A549 (cell line): ENCODE measurements around the gene FTSJ1. TPM values are rescaled to one million over a fixed set of nuclear protein-coding genes. Genes with fewer than 3 reads are reported as not detected.

Source experiments
- ATAC-seq, 2 experiments: fragments of 200-7000 bp in 1 of 2; fragments of >200 bp in 1 of 2; cut with Nextera tagmentation in 1 of 2; cut with Tn5 transposase in 1 of 2; 3 replicates each; pipeline versions ENCODE4 v1.8.0 to v1.9.1; 2018 to 2020; ENCODE audit warnings: mild to moderate bottlenecking in 1 of 2, moderate library complexity in 1 of 2
- CTCF ChIA-PET: fragments of 300-600 bp; sonication (Branson Sonifier 250); formaldehyde crosslinking; extraction: SDS; loops from one replicate; lab custom pipeline; 2021; ENCODE audit warnings: antibody characterized with exemption, inconsistent platforms; lab: Yijun Ruan, JAX
- POLR2A ChIA-PET: fragments of 350-600 bp; formaldehyde crosslinking; extraction: SDS; loops from one replicate; lab custom pipeline; 2021; ENCODE audit warnings: antibody characterized with exemption, inconsistent platforms; lab: Yijun Ruan, JAX
- DNase-seq, 2 experiments: peaks; one replicate each; pipeline versions ENCODE4 v3.0.0 to v3.0.0-alpha.2; 2011 to 2016; ENCODE audit warnings: low read depth in 1 of 2, low spot score in 1 of 2
- FAIRE-seq: peaks from 2 replicates; lab custom pipeline; 2011; peaks lifted over from hg19 to GRCh38; lab: Jason Lieb, UNC
- H3K27ac ChIP-seq, 2 experiments: fragments of >200 bp; sonication (Bioruptor Twin); formaldehyde crosslinking; 3 replicates each; pipeline ENCODE4 v1.5.1; 2016 to 2017
- H3K4me1 ChIP-seq: fragments of >200 bp; sonication (Bioruptor Twin); formaldehyde crosslinking; 3 replicates; pipeline ENCODE4 v1.6.1; 2016
- H3K4me2 ChIP-seq: fragments of >200 bp; sonication (Bioruptor Twin); formaldehyde crosslinking; 3 replicates; pipeline ENCODE4 v1.6.1; 2016
- H3K4me3 ChIP-seq: fragments of >200 bp; sonication (Bioruptor Twin); formaldehyde crosslinking; 3 replicates; pipeline ENCODE4 v1.5.1; 2016
- H3K9me3 ChIP-seq: fragments of >200 bp; sonication (Bioruptor Twin); formaldehyde crosslinking; 3 replicates; pipeline ENCODE4 v1.6.1; 2016
- BHLHE40 ChIP-seq: IDR thresholded peaks from 2 replicates; pipeline ENCODE4 v1.6.1; 2012; ENCODE audit warnings: low read depth, low read length, inconsistent platforms
- CHD2 ChIP-seq: fragments of 150-350 bp; IDR thresholded peaks from 2 replicates; pipeline ENCODE4 v1.6.1; 2014; ENCODE audit warnings: low read length; ENCODE audit not compliant: partially characterized antibody
- CHD4 ChIP-seq: fragments of 200-600 bp; sonication (generic); IDR thresholded peaks from 2 replicates; pipeline ENCODE4 v1.6.1; 2016; ENCODE audit warnings: antibody characterized with exemption, mild to moderate bottlenecking, borderline replicate concordance
- EHF ChIP-seq: fragments of 250-450 bp; sonication (Bioruptor Pico); IDR thresholded peaks from 2 replicates; pipeline ENCODE4 v1.5.0; 2020; ENCODE audit warnings: mild to moderate bottlenecking
- EP300 ChIP-seq, 2 experiments: fragments of >200 bp; sonication (Bioruptor Twin); formaldehyde crosslinking; IDR thresholded peaks; 2 replicates in 1 of 2; 3 replicates in 1 of 2; pipeline ENCODE4 v1.6.1; 2016 to 2017
- ESRRA ChIP-seq: fragments of 150-350 bp; IDR thresholded peaks from 2 replicates; pipeline ENCODE4 v1.6.1; 2014; ENCODE audit warnings: mild to moderate bottlenecking, low read length, borderline replicate concordance
- FOSB ChIP-seq: fragments of 250-450 bp; sonication (Bioruptor Pico); IDR thresholded peaks from 2 replicates; pipeline ENCODE4 v1.5.0; 2020; ENCODE audit warnings: mild to moderate bottlenecking, moderate library complexity
- FOXS1 ChIP-seq: fragments of 250-450 bp; sonication (Bioruptor Pico); IDR thresholded peaks from 2 replicates; pipeline ENCODE4 v1.5.0; 2020; ENCODE audit warnings: mild to moderate bottlenecking, moderate library complexity
- GATA3 ChIP-seq: IDR thresholded peaks from 2 replicates; pipeline ENCODE4 v1.6.1; 2012; ENCODE audit warnings: borderline replicate concordance
- HOXB13 ChIP-seq: fragments of 250-450 bp; sonication (Bioruptor Pico); IDR thresholded peaks from 2 replicates; pipeline ENCODE4 v1.5.0; 2020; ENCODE audit warnings: low read depth, mild to moderate bottlenecking, moderate library complexity
- HOXB5 ChIP-seq: fragments of 250-450 bp; sonication (Bioruptor Pico); IDR thresholded peaks from 2 replicates; pipeline ENCODE4 v1.5.0; 2020; ENCODE audit warnings: mild to moderate bottlenecking, moderate library complexity
- JUN ChIP-seq, 2 experiments: fragments of >200 bp; sonication (Bioruptor Twin); formaldehyde crosslinking; IDR thresholded peaks; 2 replicates in 1 of 2; 3 replicates in 1 of 2; pipeline ENCODE4 v1.6.1; 2016 to 2017
- JUNB ChIP-seq: fragments of >200 bp; sonication (Bioruptor Twin); formaldehyde crosslinking; IDR thresholded peaks from 2 replicates; pipeline ENCODE4 v1.6.1; 2016
- KDM1A ChIP-seq: fragments of 200-600 bp; sonication (generic); IDR thresholded peaks from 2 replicates; pipeline ENCODE4 v1.6.1; 2016; ENCODE audit warnings: low read depth, mild to moderate bottlenecking
- KDM5A ChIP-seq: fragments of 200-600 bp; sonication (generic); IDR thresholded peaks from 2 replicates; pipeline ENCODE4 v1.6.1; 2016; ENCODE audit warnings: antibody characterized with exemption, mild to moderate bottlenecking
- NPAS2 ChIP-seq: fragments of 250-450 bp; sonication (Bioruptor Pico); IDR thresholded peaks from 2 replicates; pipeline ENCODE4 v1.8.0; 2022; ENCODE audit warnings: mild to moderate bottlenecking, moderate library complexity, borderline replicate concordance
- NR3C1 ChIP-seq: fragments of >200 bp; sonication (Bioruptor Twin); formaldehyde crosslinking; IDR thresholded peaks from 3 replicates; pipeline ENCODE4 v1.6.1; 2017
- PHF8 ChIP-seq: fragments of 200-600 bp; sonication (generic); IDR thresholded peaks from 2 replicates; pipeline ENCODE4 v1.6.1; 2016; ENCODE audit warnings: low read depth, mild to moderate bottlenecking, antibody characterized with exemption, moderate library complexity, borderline replicate concordance
- POLR2A ChIP-seq: IDR thresholded peaks from 2 replicates; pipeline ENCODE4 v1.6.1; 2012; ENCODE audit warnings: mild to moderate bottlenecking, low read length
- POLR2AphosphoS2 ChIP-seq: conservative IDR thresholded peaks from 2 replicates; pipeline ENCODE4 v1.6.1; 2012; ENCODE audit warnings: low read length, improper control_type of control experiment, inconsistent platforms
- RAD21 ChIP-seq, 2 experiments: fragments of >200 bp in 1 of 2; sonication (Bioruptor Twin) in 1 of 2; formaldehyde crosslinking in 1 of 2; IDR thresholded peaks in 1 of 2; conservative IDR thresholded peaks in 1 of 2; 2 replicates in 1 of 2; 3 replicates in 1 of 2; pipeline ENCODE4 v1.6.1; 2012 to 2018; ENCODE audit warnings: inconsistent platforms in 1 of 2
- RARB ChIP-seq: fragments of 250-450 bp; sonication (Bioruptor Pico); IDR thresholded peaks from 2 replicates; pipeline ENCODE4 v1.8.0; 2021; ENCODE audit warnings: mild to moderate bottlenecking, moderate library complexity
- RCOR1 ChIP-seq: fragments of 150-350 bp; IDR thresholded peaks from 2 replicates; pipeline ENCODE4 v1.6.1; 2014; ENCODE audit warnings: antibody characterized with exemption, low read length, low read depth
- RFX5 ChIP-seq: fragments of 450-650 bp; IDR thresholded peaks from 2 replicates; pipeline ENCODE4 v1.7.1; 2014; ENCODE audit warnings: antibody characterized with exemption, mild to moderate bottlenecking, moderate library complexity
- RNF2 ChIP-seq: fragments of 200-600 bp; sonication (generic); IDR thresholded peaks from 2 replicates; pipeline ENCODE4 v1.6.1; 2016; ENCODE audit warnings: low read depth, mild to moderate bottlenecking, antibody characterized with exemption, moderate library complexity, borderline replicate concordance
- SMC3 ChIP-seq: fragments of >200 bp; sonication (Bioruptor Twin); formaldehyde crosslinking; IDR thresholded peaks from 3 replicates; pipeline ENCODE4 v1.6.1; 2018; ENCODE audit warnings: inconsistent platforms
- SREBF2 ChIP-seq: fragments of 450-650 bp; IDR thresholded peaks from 2 replicates; pipeline ENCODE4 v1.6.1; 2014; ENCODE audit warnings: mild to moderate bottlenecking, moderate library complexity
- TFCP2L1 ChIP-seq: fragments of 250-450 bp; sonication (Bioruptor Pico); IDR thresholded peaks from 2 replicates; pipeline ENCODE4 v1.5.0; 2021; ENCODE audit warnings: mild to moderate bottlenecking
- ZC3H11A ChIP-seq: fragments of 450-650 bp; IDR thresholded peaks from 2 replicates; pipeline ENCODE4 v1.6.1; 2014; ENCODE audit warnings: antibody characterized with exemption, mild to moderate bottlenecking
- ZFP36 ChIP-seq: fragments of 450-650 bp; IDR thresholded peaks from 2 replicates; pipeline ENCODE4 v1.6.1; 2014; ENCODE audit warnings: borderline replicate concordance; ENCODE audit not compliant: partially characterized antibody
- WGBS: methylation state at CpG from one replicate; pipeline ENCODE4 v1.1.6; 2017; ENCODE audit errors: missing lambda C conversion rate; 5-methylcytosine and 5-hydroxymethylcytosine counted together
- polyA minus RNA-seq: library from RNA; depleted of rRNA, polyadenylated mRNA; stranded (reverse); fragments of >200 nt; gene quantifications from 2 replicates; pipeline ENCODE4 v1.2.3, GENCODE V29; 2011; rRNA and poly(A)+ RNA removed
- polyA plus RNA-seq, 4 experiments: library from polyadenylated mRNA; depleted of rRNA in 3 of 4; stranded (reverse); fragments of >200 nt; fragmentation: RNase III in 1 of 4; extraction: RNeasy Plus Mini Kit Qiagen cat#74134 plus additional on column Dnase treatment in 1 of 4; gene quantifications; 2 replicates in 3 of 4; 3 replicates in 1 of 4; pipeline ENCODE4 v1.2.3, GENCODE V29; 2011 to 2017
- TF ChIP-seq, protein P1 (sequence below): fragments of 200-600 bp; sonication (generic); IDR thresholded peaks from 2 replicates; pipeline ENCODE4 v1.6.1; 2016; ENCODE audit warnings: antibody characterized with exemption, mild to moderate bottlenecking, moderate library complexity
- TF ChIP-seq, protein P2 (sequence below): IDR thresholded peaks from 2 replicates; pipeline ENCODE4 v1.6.1; 2012
- TF ChIP-seq, protein P3 (sequence below): fragments of 150-350 bp; IDR thresholded peaks from 2 replicates; pipeline ENCODE4 v1.6.1; 2014; ENCODE audit warnings: low read depth, mild to moderate bottlenecking, low read length
- TF ChIP-seq, protein P4 (sequence below): IDR thresholded peaks from 2 replicates; pipeline ENCODE4 v1.6.1; 2012; ENCODE audit warnings: low read depth, borderline replicate concordance

Gene FTSJ1, protein sequence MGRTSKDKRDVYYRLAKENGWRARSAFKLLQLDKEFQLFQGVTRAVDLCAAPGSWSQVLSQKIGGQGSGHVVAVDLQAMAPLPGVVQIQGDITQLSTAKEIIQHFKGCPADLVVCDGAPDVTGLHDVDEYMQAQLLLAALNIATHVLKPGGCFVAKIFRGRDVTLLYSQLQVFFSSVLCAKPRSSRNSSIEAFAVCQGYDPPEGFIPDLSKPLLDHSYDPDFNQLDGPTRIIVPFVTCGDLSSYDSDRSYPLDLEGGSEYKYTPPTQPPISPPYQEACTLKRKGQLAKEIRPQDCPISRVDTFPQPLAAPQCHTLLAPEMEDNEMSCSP
- polyA plus RNA-seq (2011; rRNA removed): 36.2 and 37.1 TPM in 2 replicates
- polyA plus RNA-seq (2012; cell fraction: cytosol; rRNA removed): 58.7 and 66.2 TPM in 2 replicates
- polyA plus RNA-seq (2012; cell fraction: nucleus; rRNA removed): 120 and 127 TPM in 2 replicates
- polyA plus RNA-seq (2017; fragmentation: RNase III; extraction: RNeasy Plus Mini Kit Qiagen cat#74134 plus additional on column Dnase treatment): 71.2 to 75.3 TPM (median 71.3 TPM) in 3 replicates
- 30.0 and 36.7 TPM in 2 replicates for polyA minus RNA-seq

DNA sequence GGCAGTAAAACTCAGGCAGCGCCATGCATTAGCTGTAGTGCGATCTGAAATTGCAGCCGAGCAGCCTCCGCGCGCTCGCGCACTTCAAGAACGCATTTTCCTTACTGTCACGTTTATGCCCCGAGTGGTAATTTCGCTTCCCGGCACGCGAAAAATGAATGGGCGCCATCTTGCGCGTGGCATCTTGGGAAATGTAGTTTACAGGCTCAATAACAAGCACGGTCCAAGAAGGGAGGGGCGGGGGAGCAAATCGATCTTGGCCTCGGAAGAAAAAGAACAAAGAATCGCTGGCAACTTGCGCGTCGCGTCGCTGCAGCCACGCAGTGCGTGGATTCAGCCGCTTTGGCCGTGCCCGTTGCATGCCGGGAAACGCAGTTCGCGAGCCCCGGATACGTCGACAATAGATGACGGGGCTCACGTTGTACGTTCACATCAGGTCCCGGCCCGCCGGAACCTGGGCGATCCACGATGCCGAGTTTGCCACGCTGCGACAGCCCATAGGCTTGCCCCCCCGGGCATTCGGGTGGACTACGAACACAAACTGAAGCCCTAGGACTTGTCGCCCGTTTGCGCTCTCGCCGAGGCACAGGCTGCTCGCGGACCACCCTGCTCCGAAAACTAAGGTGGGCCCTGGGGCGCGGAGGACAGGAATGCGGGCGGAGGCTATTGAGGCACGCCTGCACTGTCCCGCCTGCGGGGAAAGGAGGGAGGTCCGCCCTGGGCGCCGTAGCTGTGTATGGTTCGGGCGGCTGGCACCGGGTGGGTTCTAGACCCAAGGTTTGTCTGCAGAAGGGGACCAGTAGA, at the start of gene FTSJ1:
Gene FTSJ1 (plus strand): TSS at position 426 of the 804 bp plus-strand sequence. CDS start 1,849 bp downstream, outside the sequence.
- 0% methylated on average over 30 of the region's 75 CpGs for WGBS
- FAIRE-seq (no peak), DNase-seq (peak; percentile 84 to 90), ATAC-seq (peak; percentile 92 to 95)
- Histone ChIP-seq H3K27ac (peak within 1 kb of the TSS; percentile 84 to 95), H3K9me3 (no peaks in the 10 kb centered on the region), H3K4me2 (peak within 1 kb of the TSS; percentile 84), H3K4me3 (peak within 1 kb of the TSS; percentile 89), H3K4me1 (peaks cover 15% of the 10 kb centered on the region)
- ChIA-PET POLR2A (no interaction called here), CTCF (interaction anchor here (2.1 kb wide), 1 partner anchor 35 kb away, joined by 7 read pairs; no protein-coding TSS in a partner anchor)
- TF ChIP-seq FOXS1 (CRISPR knock-in tag) (no peak), SREBF2 (no peak), RNF2 (no peak), RAD21 (conservative IDR thresholded peaks at IDR 0.05 in 1 of 2, IDR thresholded peaks at IDR 0.05 in 1 of 2) (no peak), ESRRA (no peak), BHLHE40 (0 out of 2 replicates have a peak, but pooled peaks have one; percentile 30), KDM1A (no peak), JUNB (no peak), CHD4 (no peak), CHD2 (no peak), HOXB13 (CRISPR knock-in tag) (no peak), POLR2A (peak; percentile 57), ZFP36 (no peak), RCOR1 (no peak), JUN (IDR thresholded peaks at IDR 0.05) (peak; percentile 47 to 53; a peak in 3 of 5 replicates), KDM5A (no peak), SMC3 (no peak), FOSB (CRISPR knock-in tag) (no peak), HOXB5 (CRISPR knock-in tag) (no peak), RARB (CRISPR knock-in tag) (no peak), NPAS2 (no peak), GATA3 (no peak), ZC3H11A (no peak), TFCP2L1 (no peak), EHF (no peak), NR3C1 (no peak), POLR2AphosphoS2 (no peak), EP300 (IDR thresholded peaks at IDR 0.05) (no peak), RFX5 (no peak), PHF8 (peak; percentile 67; the same call in 1 of the 2 replicates)
- TF ChIP-seq, protein P1, sequence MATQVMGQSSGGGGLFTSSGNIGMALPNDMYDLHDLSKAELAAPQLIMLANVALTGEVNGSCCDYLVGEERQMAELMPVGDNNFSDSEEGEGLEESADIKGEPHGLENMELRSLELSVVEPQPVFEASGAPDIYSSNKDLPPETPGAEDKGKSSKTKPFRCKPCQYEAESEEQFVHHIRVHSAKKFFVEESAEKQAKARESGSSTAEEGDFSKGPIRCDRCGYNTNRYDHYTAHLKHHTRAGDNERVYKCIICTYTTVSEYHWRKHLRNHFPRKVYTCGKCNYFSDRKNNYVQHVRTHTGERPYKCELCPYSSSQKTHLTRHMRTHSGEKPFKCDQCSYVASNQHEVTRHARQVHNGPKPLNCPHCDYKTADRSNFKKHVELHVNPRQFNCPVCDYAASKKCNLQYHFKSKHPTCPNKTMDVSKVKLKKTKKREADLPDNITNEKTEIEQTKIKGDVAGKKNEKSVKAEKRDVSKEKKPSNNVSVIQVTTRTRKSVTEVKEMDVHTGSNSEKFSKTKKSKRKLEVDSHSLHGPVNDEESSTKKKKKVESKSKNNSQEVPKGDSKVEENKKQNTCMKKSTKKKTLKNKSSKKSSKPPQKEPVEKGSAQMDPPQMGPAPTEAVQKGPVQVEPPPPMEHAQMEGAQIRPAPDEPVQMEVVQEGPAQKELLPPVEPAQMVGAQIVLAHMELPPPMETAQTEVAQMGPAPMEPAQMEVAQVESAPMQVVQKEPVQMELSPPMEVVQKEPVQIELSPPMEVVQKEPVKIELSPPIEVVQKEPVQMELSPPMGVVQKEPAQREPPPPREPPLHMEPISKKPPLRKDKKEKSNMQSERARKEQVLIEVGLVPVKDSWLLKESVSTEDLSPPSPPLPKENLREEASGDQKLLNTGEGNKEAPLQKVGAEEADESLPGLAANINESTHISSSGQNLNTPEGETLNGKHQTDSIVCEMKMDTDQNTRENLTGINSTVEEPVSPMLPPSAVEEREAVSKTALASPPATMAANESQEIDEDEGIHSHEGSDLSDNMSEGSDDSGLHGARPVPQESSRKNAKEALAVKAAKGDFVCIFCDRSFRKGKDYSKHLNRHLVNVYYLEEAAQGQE: no peak
- TF ChIP-seq, protein P2, sequence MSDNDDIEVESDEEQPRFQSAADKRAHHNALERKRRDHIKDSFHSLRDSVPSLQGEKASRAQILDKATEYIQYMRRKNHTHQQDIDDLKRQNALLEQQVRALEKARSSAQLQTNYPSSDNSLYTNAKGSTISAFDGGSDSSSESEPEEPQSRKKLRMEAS: peak; percentile 89
- TF ChIP-seq, protein P3, sequence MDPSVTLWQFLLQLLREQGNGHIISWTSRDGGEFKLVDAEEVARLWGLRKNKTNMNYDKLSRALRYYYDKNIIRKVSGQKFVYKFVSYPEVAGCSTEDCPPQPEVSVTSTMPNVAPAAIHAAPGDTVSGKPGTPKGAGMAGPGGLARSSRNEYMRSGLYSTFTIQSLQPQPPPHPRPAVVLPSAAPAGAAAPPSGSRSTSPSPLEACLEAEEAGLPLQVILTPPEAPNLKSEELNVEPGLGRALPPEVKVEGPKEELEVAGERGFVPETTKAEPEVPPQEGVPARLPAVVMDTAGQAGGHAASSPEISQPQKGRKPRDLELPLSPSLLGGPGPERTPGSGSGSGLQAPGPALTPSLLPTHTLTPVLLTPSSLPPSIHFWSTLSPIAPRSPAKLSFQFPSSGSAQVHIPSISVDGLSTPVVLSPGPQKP: no peak
- TF ChIP-seq, protein P4, sequence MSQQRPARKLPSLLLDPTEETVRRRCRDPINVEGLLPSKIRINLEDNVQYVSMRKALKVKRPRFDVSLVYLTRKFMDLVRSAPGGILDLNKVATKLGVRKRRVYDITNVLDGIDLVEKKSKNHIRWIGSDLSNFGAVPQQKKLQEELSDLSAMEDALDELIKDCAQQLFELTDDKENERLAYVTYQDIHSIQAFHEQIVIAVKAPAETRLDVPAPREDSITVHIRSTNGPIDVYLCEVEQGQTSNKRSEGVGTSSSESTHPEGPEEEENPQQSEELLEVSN: peak; percentile 55; the same call in 1 of the 2 replicates
